SK-N-SH (cell line): ENCODE data around the gene ADK. TPM values are rescaled to one million over a fixed set of nuclear protein-coding genes. Genes with fewer than 3 reads are reported as not detected.
A peak's percentile ranks its signal among the peaks of the same experiment; 100 is the strongest.

Experiments used
- CTCF ChIA-PET: fragments of 300-600, 350-600 bp; formaldehyde crosslinking; extraction: SDS; loops from one replicate; lab custom pipeline; 2021; lab: Yijun Ruan, JAX
- POLR2A ChIA-PET: fragments of 350-600 bp; sonication (Branson Sonifier 250); formaldehyde crosslinking; extraction: SDS; loops from one replicate; lab custom pipeline; 2020; ENCODE audit warnings: antibody characterized with exemption, inconsistent platforms; lab: Yijun Ruan, JAX
- DNase-seq: peaks from one replicate; pipeline ENCODE4 v3.0.0; 2012
- H2AFZ ChIP-seq: fragments of 200-600 bp; sonication (generic); 2 replicates; pipeline ENCODE4 v1.8.1; 2016; ENCODE audit warnings: antibody characterized with exemption, mild to moderate bottlenecking, low read depth
- H3F3A ChIP-seq: fragments of 200-600 bp; sonication (generic); replicated peaks from 2 replicates; pipeline ENCODE3; 2016; ENCODE audit warnings: antibody characterized with exemption, mild to moderate bottlenecking; ENCODE audit not compliant: insufficient read depth
- H3K27ac ChIP-seq, 2 experiments: fragments of 200-500 bp in 1 of 2; fragments of 200-600 bp in 1 of 2; sonication (Bioruptor generic) in 1 of 2; sonication (generic), shearing (Covaris generic) in 1 of 2; 2 replicates each; pipeline versions ENCODE4 v1.5.1 to v1.6.1; 2014 to 2016; ENCODE audit warnings: low read depth in 2 of 2, inconsistent platforms in 1 of 2, low read length in 1 of 2, mild to moderate bottlenecking in 1 of 2, mixed read lengths in 1 of 2
- H3K27me3 ChIP-seq: fragments of 200-600 bp; sonication (generic), shearing (Covaris generic); 2 replicates; pipeline ENCODE4 v1.6.1; 2016; ENCODE audit warnings: mixed run types; ENCODE audit not compliant: insufficient read depth
- H3K36me3 ChIP-seq, 2 experiments: fragments of 200-500 bp in 1 of 2; fragments of 200-600 bp in 1 of 2; sonication (Bioruptor generic) in 1 of 2; sonication (generic) in 1 of 2; replicated peaks in 1 of 2; 2 replicates each; pipeline versions ENCODE3 to v1.5.1; 2014 to 2016; ENCODE audit warnings: low read length in 1 of 2, mild to moderate bottlenecking in 1 of 2; ENCODE audit not compliant: insufficient read depth in 2 of 2, control insufficient read depth in 1 of 2
- H3K4me1 ChIP-seq, 2 experiments: fragments of 200-500 bp in 1 of 2; fragments of 200-600 bp in 1 of 2; sonication (Bioruptor generic) in 1 of 2; sonication (generic), shearing (Covaris generic) in 1 of 2; 2 replicates each; pipeline versions ENCODE4 v1.5.1 to v1.6.1; 2014 to 2016; ENCODE audit warnings: low read depth in 1 of 2, low read length in 1 of 2, mixed run types in 1 of 2; ENCODE audit not compliant: insufficient read depth in 2 of 2, control insufficient read depth in 1 of 2
- H3K4me2 ChIP-seq: fragments of 200-600 bp; sonication (generic), shearing (Covaris generic); 2 replicates; pipeline ENCODE4 v1.6.1; 2017; ENCODE audit warnings: mixed run types
- H3K4me3 ChIP-seq, 2 experiments: fragments of 200-500 bp in 1 of 2; fragments of 200-600 bp in 1 of 2; sonication (Bioruptor generic) in 1 of 2; sonication (generic), shearing (Covaris generic) in 1 of 2; 2 replicates each; pipeline versions ENCODE4 v1.5.1 to v1.8.1; 2014 to 2016; ENCODE audit warnings: low read depth in 2 of 2, inconsistent platforms in 1 of 2, low read length in 1 of 2, mild to moderate bottlenecking in 1 of 2, mixed read lengths in 1 of 2, moderate library complexity in 1 of 2
- H3K79me2 ChIP-seq: fragments of 200-600 bp; sonication (generic); 2 replicates; pipeline ENCODE4 v1.8.1; 2017; ENCODE audit warnings: mild to moderate bottlenecking; ENCODE audit not compliant: insufficient read depth
- H3K9ac ChIP-seq: fragments of 200-600 bp; sonication (generic); 2 replicates; pipeline ENCODE4 v1.6.1; 2017; ENCODE audit warnings: mixed run types
- H3K9me2 ChIP-seq: fragments of 200-600 bp; sonication (generic); 2 replicates; pipeline ENCODE4 v1.6.1; 2017; ENCODE audit warnings: mixed run types
- H3K9me3 ChIP-seq: fragments of 200-600 bp; sonication (generic); 2 replicates; pipeline ENCODE4 v1.6.1; 2017; ENCODE audit warnings: mixed run types, mild to moderate bottlenecking, moderate library complexity
- H4K20me1 ChIP-seq: fragments of 200-600 bp; sonication (generic); 2 replicates; pipeline ENCODE4 v1.6.1; 2017; ENCODE audit warnings: mild to moderate bottlenecking, mixed run types; ENCODE audit not compliant: insufficient read depth
- CHD2 ChIP-seq: fragments of 150-350 bp; IDR thresholded peaks from 2 replicates; pipeline ENCODE4 v1.6.1; 2018; ENCODE audit warnings: low read length; ENCODE audit not compliant: partially characterized antibody
- ELF1 ChIP-seq: IDR thresholded peaks from 2 replicates; pipeline ENCODE4 v1.4.0; 2012
- EZH2phosphoT487 ChIP-seq: fragments of 200-600 bp; sonication (generic); IDR thresholded peaks from 2 replicates; pipeline ENCODE4 v1.6.1; 2017; ENCODE audit warnings: low read depth, mixed run types, mild to moderate bottlenecking, antibody characterized with exemption, moderate library complexity, borderline replicate concordance
- FOSL2 ChIP-seq: IDR thresholded peaks from 2 replicates; pipeline ENCODE4 v1.4.0; 2012; ENCODE audit warnings: low read depth, mild to moderate bottlenecking, moderate library complexity, borderline replicate concordance
- MXI1 ChIP-seq: IDR thresholded peaks from 2 replicates; pipeline ENCODE4 v1.6.1; 2012; ENCODE audit warnings: mild to moderate bottlenecking, low read depth, low read length, improper control_type of control experiment
- NFIC ChIP-seq: IDR thresholded peaks from 2 replicates; pipeline ENCODE4 v1.4.0; 2012; ENCODE audit warnings: borderline replicate concordance
- RAD21 ChIP-seq: IDR thresholded peaks from 2 replicates; pipeline ENCODE4 v1.6.1; 2012; ENCODE audit warnings: mild to moderate bottlenecking, low read length
- RFX5 ChIP-seq: IDR thresholded peaks from 2 replicates; pipeline ENCODE4 v1.6.1; 2012; ENCODE audit warnings: mild to moderate bottlenecking, improper control_type of control experiment, low read length
- SMC3 ChIP-seq: IDR thresholded peaks from 2 replicates; pipeline ENCODE4 v1.6.1; 2012; ENCODE audit warnings: low read depth, low read length, improper control_type of control experiment
- TAF1 ChIP-seq: IDR thresholded peaks from 2 replicates; pipeline ENCODE4 v1.6.1; 2012; ENCODE audit warnings: low read depth, mild to moderate bottlenecking, low read length, moderate library complexity, borderline replicate concordance
- YY1 ChIP-seq: IDR thresholded peaks from 2 replicates; pipeline ENCODE4 v1.4.0; 2012; ENCODE audit warnings: low read depth, mild to moderate bottlenecking
- WGBS: methylation state at CpG from one replicate; pipeline ENCODE4 v1.1.6; 2017; ENCODE audit warnings: low lambda C conversion rate; 5-methylcytosine and 5-hydroxymethylcytosine counted together
- polyA plus RNA-seq, 3 experiments: library from polyadenylated mRNA; depleted of rRNA; stranded (reverse); fragments of >200 nt; gene quantifications; 2 replicates each; pipeline ENCODE4 v1.2.3, GENCODE V29; 2012
- TF ChIP-seq, protein P1 (sequence below): fragments of 200-600 bp; sonication (generic); IDR thresholded peaks from 2 replicates; pipeline ENCODE4 v1.6.1; 2017; ENCODE audit warnings: antibody characterized with exemption, mild to moderate bottlenecking, moderate library complexity
- TF ChIP-seq, protein P2 (sequence below): IDR thresholded peaks from 2 replicates; pipeline ENCODE4 v1.4.0; 2012; ENCODE audit warnings: low read depth, borderline replicate concordance
- TF ChIP-seq, protein P3 (sequence below): IDR thresholded peaks from 2 replicates; pipeline ENCODE4 v1.4.0; 2012; ENCODE audit warnings: low read depth, borderline replicate concordance
- TF ChIP-seq, protein P4 (sequence below): fragments of 150-350 bp; IDR thresholded peaks from 2 replicates; pipeline ENCODE4 v1.6.1; 2016; ENCODE audit warnings: mild to moderate bottlenecking, low read depth, low read length

The ADK gene
- polyA plus RNA-seq, 1 of the 3 experiments (the other 2 are of a cell fraction): 25.1 TPM

DNA sequence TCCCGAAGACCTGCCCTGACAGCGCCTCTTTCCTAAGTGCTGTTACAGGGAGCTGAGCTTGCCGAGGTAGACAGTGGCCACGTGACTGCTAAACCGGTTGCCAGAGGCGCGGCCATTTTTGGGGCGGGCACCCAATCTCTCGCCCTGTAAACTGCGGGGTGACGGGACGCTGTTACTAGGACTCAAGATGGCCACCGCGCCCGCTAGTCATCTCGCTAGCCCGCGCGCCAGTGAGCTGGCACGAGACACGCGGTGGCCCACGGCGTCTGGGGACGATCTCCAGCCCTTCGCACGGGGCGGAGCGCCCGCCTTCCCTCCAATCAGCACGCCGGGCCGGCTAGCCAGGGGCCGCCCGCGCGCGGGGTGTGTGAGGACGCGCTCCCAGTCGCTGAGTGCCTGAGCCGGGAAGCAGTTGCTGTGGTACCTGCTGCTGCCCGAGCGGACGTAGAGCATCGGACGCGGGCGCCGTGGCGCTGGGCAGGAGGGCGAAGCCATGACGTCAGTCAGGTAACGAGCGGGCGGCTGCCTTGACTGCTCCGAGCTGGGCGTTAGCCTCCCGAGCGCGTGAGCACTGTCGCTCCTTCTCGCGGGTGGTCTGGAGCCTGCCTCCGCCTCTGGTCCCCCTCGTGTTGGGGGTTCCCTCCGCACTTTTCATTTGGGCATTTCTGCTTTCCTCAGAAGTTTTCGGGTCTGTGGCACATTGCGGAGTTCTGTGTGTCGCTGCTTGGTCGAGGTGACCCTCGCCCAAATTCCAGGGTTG, 25.5 kb downstream of the ADK start (continued):
- TF ChIP-seq SMC3 (0 out of 2 replicates have a peak, but pooled peaks have one; percentile 2), RAD21 (no peak), CHD2 (peak; percentile 7), NFIC (no peak), RFX5 (no peak; the same call in 1 of the 2 replicates)
- TF ChIP-seq, protein P1, sequence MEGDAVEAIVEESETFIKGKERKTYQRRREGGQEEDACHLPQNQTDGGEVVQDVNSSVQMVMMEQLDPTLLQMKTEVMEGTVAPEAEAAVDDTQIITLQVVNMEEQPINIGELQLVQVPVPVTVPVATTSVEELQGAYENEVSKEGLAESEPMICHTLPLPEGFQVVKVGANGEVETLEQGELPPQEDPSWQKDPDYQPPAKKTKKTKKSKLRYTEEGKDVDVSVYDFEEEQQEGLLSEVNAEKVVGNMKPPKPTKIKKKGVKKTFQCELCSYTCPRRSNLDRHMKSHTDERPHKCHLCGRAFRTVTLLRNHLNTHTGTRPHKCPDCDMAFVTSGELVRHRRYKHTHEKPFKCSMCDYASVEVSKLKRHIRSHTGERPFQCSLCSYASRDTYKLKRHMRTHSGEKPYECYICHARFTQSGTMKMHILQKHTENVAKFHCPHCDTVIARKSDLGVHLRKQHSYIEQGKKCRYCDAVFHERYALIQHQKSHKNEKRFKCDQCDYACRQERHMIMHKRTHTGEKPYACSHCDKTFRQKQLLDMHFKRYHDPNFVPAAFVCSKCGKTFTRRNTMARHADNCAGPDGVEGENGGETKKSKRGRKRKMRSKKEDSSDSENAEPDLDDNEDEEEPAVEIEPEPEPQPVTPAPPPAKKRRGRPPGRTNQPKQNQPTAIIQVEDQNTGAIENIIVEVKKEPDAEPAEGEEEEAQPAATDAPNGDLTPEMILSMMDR: no peak; the same call in 1 of the 2 replicates
- TF ChIP-seq, protein P2, sequence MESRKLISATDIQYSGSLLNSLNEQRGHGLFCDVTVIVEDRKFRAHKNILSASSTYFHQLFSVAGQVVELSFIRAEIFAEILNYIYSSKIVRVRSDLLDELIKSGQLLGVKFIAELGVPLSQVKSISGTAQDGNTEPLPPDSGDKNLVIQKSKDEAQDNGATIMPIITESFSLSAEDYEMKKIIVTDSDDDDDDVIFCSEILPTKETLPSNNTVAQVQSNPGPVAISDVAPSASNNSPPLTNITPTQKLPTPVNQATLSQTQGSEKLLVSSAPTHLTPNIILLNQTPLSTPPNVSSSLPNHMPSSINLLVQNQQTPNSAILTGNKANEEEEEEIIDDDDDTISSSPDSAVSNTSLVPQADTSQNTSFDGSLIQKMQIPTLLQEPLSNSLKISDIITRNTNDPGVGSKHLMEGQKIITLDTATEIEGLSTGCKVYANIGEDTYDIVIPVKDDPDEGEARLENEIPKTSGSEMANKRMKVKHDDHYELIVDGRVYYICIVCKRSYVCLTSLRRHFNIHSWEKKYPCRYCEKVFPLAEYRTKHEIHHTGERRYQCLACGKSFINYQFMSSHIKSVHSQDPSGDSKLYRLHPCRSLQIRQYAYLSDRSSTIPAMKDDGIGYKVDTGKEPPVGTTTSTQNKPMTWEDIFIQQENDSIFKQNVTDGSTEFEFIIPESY: no peak
- TF ChIP-seq, all 33 proteins: peak for 16

DNA sequence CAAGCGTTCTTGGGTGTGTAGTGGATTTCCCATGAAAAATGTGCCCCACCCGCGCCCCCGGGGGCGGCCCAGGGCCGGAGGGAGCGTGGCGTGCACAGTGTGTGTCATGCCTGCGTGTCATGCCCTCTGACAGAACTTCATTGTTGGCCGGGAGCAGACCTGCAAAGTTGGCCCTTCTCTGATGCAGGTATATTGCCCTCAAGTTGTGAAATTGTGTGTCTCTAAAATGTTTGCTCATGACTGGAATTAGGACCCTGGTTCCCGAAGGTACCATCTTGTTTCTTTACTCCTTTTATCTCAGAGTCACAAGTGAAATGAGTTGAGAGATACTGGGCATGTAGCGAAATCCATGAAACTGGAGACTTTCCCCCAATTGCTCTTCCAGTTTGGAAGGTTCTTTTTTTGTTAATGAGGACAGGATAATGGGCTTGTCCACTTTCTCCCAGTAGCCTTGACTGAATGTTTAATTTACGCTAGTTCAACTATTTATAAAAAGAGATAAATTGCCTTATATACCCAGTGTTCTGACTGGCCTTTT, 26.2 kb downstream of the ADK start:
- peaks cover 4 to 27% of the 10 kb centered on the region in 2 experiments; a peak in 2 of 4 replicates for H3K4me1 ChIP-seq
- TF ChIP-seq TAF1 (no peak), EZH2phosphoT487 (no peak), MXI1 (no peak), CHD2 (no peak), YY1 (no peak), FOSL2 (no peak), ELF1 (no peak)
- TF ChIP-seq, protein P3, sequence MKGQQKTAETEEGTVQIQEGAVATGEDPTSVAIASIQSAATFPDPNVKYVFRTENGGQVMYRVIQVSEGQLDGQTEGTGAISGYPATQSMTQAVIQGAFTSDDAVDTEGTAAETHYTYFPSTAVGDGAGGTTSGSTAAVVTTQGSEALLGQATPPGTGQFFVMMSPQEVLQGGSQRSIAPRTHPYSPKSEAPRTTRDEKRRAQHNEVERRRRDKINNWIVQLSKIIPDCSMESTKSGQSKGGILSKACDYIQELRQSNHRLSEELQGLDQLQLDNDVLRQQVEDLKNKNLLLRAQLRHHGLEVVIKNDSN: no peak
- TF ChIP-seq, protein P4, sequence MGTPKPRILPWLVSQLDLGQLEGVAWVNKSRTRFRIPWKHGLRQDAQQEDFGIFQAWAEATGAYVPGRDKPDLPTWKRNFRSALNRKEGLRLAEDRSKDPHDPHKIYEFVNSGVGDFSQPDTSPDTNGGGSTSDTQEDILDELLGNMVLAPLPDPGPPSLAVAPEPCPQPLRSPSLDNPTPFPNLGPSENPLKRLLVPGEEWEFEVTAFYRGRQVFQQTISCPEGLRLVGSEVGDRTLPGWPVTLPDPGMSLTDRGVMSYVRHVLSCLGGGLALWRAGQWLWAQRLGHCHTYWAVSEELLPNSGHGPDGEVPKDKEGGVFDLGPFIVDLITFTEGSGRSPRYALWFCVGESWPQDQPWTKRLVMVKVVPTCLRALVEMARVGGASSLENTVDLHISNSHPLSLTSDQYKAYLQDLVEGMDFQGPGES: no peak
- TF ChIP-seq, all 33 proteins: peak for 0
- Histone ChIP-seq H4K20me1 (no peaks in the 10 kb centered on the region), H3K27ac (peak overlapping the region; percentile 83 to 91), H3K36me3 (no peaks in the 10 kb centered on the region), H3K4me2 (peak overlapping the region; percentile 97), H3K9ac (peak overlapping the region; percentile 95), H3F3A (peaks cover 49% of the 10 kb centered on the region), H3K79me2 (peaks cover 54% of the 10 kb centered on the region), H3K4me3 (peak overlapping the region; percentile 84 to 92), H3K9me3 (no peaks in the 10 kb centered on the region), H3K27me3 (no peaks in the 10 kb centered on the region), H2AFZ (peak overlapping the region; percentile 98), H3K9me2 (no peaks in the 10 kb centered on the region)
- POLR2A ChIA-PET: interaction anchor here (0.9 to 1.0 kb wide), 3 partner anchors 13 to 1033 kb away, joined by 3 to 4 read pairs (median 3); partner anchors contain the start of gene VDAC2
- CTCF ChIA-PET: no interaction called here
- no peak for DNase-seq
- 16% methylated on average over 11 of the region's 13 CpGs for WGBS
